WTC11 (cell line): Measurements from ENCODE around the gene TMEM198.

Experiments
- AR ChIP-seq: fragments of 250-450 bp; sonication (Bioruptor Pico); IDR thresholded peaks from 2 replicates; pipeline ENCODE4 v1.9.0; 2021; ENCODE audit warnings: mild to moderate bottlenecking
- CREM ChIP-seq: sonication (generic); formaldehyde crosslinking; IDR thresholded peaks from 2 replicates; pipeline ENCODE4 v1.8.1; 2022; ENCODE audit warnings: mild to moderate bottlenecking, missing genetic modification reagents, moderate library complexity
- CTCF ChIP-seq: fragments of 200-600 bp; IDR thresholded peaks from 2 replicates; pipeline ENCODE4 v1.8.0; 2022; ENCODE audit warnings: antibody characterized with exemption
- FOXJ3 ChIP-seq: sonication (generic); formaldehyde crosslinking; IDR thresholded peaks from 2 replicates; pipeline ENCODE4 v1.9.0; 2021; ENCODE audit warnings: missing genetic modification reagents, mild to moderate bottlenecking, borderline replicate concordance
- FOXP1 ChIP-seq: sonication (generic); formaldehyde crosslinking; IDR thresholded peaks from 2 replicates; pipeline ENCODE4 v1.8.0; 2022; ENCODE audit warnings: missing genetic modification reagents, mild to moderate bottlenecking, moderate library complexity, borderline replicate concordance
- IRF2 ChIP-seq: sonication (generic); formaldehyde crosslinking; IDR thresholded peaks from 2 replicates; pipeline ENCODE4 v1.8.0; 2022; ENCODE audit warnings: low read depth, missing genetic modification reagents, borderline replicate concordance
- JUN ChIP-seq: sonication (generic); formaldehyde crosslinking; IDR thresholded peaks from 2 replicates; pipeline ENCODE4 v1.8.0; 2023; ENCODE audit warnings: mild to moderate bottlenecking, missing genetic modification reagents
- TF ChIP-seq, protein P1 (sequence below): sonication (generic); formaldehyde crosslinking; IDR thresholded peaks from 2 replicates; pipeline ENCODE4 v1.8.1; 2022; ENCODE audit warnings: low read depth, mild to moderate bottlenecking, moderate library complexity, missing genetic modification reagents, borderline replicate concordance
- TF ChIP-seq, protein P2 (sequence below): sonication (generic); formaldehyde crosslinking; IDR thresholded peaks from 2 replicates; pipeline ENCODE4 v1.8.0; 2022; ENCODE audit warnings: mild to moderate bottlenecking, missing genetic modification reagents

DNA sequence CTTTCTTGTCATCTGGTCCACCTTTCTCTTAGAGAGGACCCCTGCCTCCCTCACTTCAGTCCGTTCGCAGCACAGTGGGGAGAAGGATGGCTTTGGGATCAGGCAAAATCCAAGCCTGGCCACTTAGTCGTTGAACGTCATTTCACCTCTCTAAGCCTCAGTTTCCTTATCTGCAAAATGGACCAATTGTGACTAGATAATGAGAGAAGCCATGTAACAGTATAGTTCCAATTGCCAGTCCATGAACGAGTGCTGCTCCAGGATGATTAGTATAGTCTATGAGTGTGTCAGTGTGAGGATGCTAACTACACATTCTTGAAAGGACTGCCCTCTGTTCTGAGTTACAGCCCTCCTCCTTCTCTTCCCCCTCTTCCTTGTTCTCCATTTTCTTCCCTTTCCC lies 29.3 kb downstream of the TMEM198 start:
- TF ChIP-seq CTCF (no peak), JUN (CRISPR knock-in tag) (no peak), FOXJ3 (CRISPR knock-in tag) (no peak), FOXP1 (no peak), AR (CRISPR knock-in tag) (no peak), IRF2 (no peak), CREM (CRISPR knock-in tag) (no peak)
- TF ChIP-seq, protein P1, sequence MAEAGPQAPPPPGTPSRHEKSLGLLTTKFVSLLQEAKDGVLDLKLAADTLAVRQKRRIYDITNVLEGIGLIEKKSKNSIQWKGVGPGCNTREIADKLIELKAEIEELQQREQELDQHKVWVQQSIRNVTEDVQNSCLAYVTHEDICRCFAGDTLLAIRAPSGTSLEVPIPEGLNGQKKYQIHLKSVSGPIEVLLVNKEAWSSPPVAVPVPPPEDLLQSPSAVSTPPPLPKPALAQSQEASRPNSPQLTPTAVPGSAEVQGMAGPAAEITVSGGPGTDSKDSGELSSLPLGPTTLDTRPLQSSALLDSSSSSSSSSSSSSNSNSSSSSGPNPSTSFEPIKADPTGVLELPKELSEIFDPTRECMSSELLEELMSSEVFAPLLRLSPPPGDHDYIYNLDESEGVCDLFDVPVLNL (CRISPR knock-in tag): no peak
- TF ChIP-seq, protein P2, sequence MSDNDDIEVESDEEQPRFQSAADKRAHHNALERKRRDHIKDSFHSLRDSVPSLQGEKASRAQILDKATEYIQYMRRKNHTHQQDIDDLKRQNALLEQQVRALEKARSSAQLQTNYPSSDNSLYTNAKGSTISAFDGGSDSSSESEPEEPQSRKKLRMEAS (CRISPR knock-in tag): no peak
